ENCODE results near the gene NOS3. TPM values are rescaled to one million over a fixed set of nuclear protein-coding genes. Genes with fewer than 3 reads are reported as not detected.

The NOS3 gene
- total and polyA plus RNA-seq, 9 of the 15 experiments (the other 6 are each of a cell fraction or from before 2014, with no cell fraction given): 1.1 to 121 (median 23.6) TPM

GRCh38 chr7:151020231-151020630, 29.4 kb downstream of the NOS3 start:
- H4K20me1 ChIP-seq (replicated peaks; ENCODE audit: control insufficient read depth, insufficient read depth, low read length): no peaks in the 10 kb centered on the region
- no peaks in the 10 kb centered on the region; a peak in 1 of 5 replicates for H3K27me3 ChIP-seq (ENCODE audit: control insufficient read depth in 2 of 2, insufficient read depth in 2 of 2, low read length in 2 of 2)
- H3K27ac ChIP-seq (ENCODE audit: extremely low read depth, low read depth, low read length): no peak overlapping the region
- no peak for FAIRE-seq
- H3K4me1 ChIP-seq (replicated peaks in 1 of 2; ENCODE audit: control insufficient read depth in 2 of 2, insufficient read depth in 2 of 2, low read length in 2 of 2): peaks cover 31 to 76% of the 10 kb centered on the region in 2 experiments
- intact Hi-C loops (cut with micrococcal nuclease) (no loop called here), in situ Hi-C loops (cut with MboI) (no loop called here)
- H3K4me2 ChIP-seq (ENCODE audit: insufficient read depth, low read length): no peak overlapping the region
- no peak overlapping the region for H3K4me3 ChIP-seq
- WGBS (ENCODE audit: insufficient coverage, low coverage, missing lambda C conversion rate): 47% methylated on average over 7 of the region's 7 CpGs
- CTCF ChIA-PET (ENCODE audit: low intra/inter-chr PET ratio): no interaction called here
- peak overlapping the region; percentile 53; the same call in 1 of the 2 replicates for H2AFZ ChIP-seq (ENCODE audit: low read depth, low read length)
- H3K9ac ChIP-seq (ENCODE audit: insufficient read depth in 1 of 2, low read depth in 2 of 2, low read length in 2 of 2): peak overlapping the region in 1 of 2 experiments; percentile 72; a peak in 2 of 4 replicates
- no peaks in the 10 kb centered on the region for H3K79me2 ChIP-seq (ENCODE audit: control insufficient read depth, insufficient read depth, low read length)
- POLR2A ChIA-PET: interaction anchor here (0.9 to 14.3 kb wide), 3 partner anchors 9 to 42 kb away, joined by 4 to 146 read pairs (median 33); partner anchors contain the start of gene ABCB8
- DNase-seq (ENCODE audit: extremely low read depth in 1 of 4, low spot score in 3 of 4): no peak
- no peaks in the 10 kb centered on the region for H3K9me3 ChIP-seq (replicated peaks; ENCODE audit: control insufficient read depth, insufficient read depth, low read depth, low read length)
- no peak for ATAC-seq
- no peaks in the 10 kb centered on the region for H3K9me1 ChIP-seq (ENCODE audit: control insufficient read depth, insufficient read depth, low read length)
- no TSS peak for BruUV-seq (replicated peaks)
- peaks cover 6% of the 10 kb centered on the region; the same call in 1 of the 3 replicates for H3K36me3 ChIP-seq (ENCODE audit: control insufficient read depth, insufficient read depth, low read length)
- no peak for TF ChIP-seq POLR2B (IDR thresholded peaks at IDR 0.05; ENCODE audit: low read depth, partially characterized antibody)
- TF ChIP-seq HNRNPLL (IDR thresholded peaks at IDR 0.05; ENCODE audit: low read depth, low read length, poor library complexity, severe bottlenecking): peak; percentile 25

GRCh38 chr7:151023232-151023631, 32.4 kb downstream of the NOS3 start:
- no peaks in the 10 kb centered on the region for H4K20me1 ChIP-seq (replicated peaks; ENCODE audit: control insufficient read depth, insufficient read depth, low read length)
- no peaks in the 10 kb centered on the region for H3K9me1 ChIP-seq (ENCODE audit: control insufficient read depth, insufficient read depth, low read length)
- FAIRE-seq (no peak), DNase-seq (ENCODE audit: extremely low read depth in 1 of 4, low spot score in 3 of 4) (no peak), ATAC-seq (no peak)
- in situ Hi-C loops (cut with MboI) (no loop called here), intact Hi-C loops (cut with micrococcal nuclease) (no loop called here)
- no peak overlapping the region for H3K4me2 ChIP-seq (ENCODE audit: insufficient read depth, low read length)
- POLR2A ChIA-PET: interaction anchor here (14.3 kb wide), 1 partner anchor 14 kb away, joined by 146 read pairs; no protein-coding TSS in a partner anchor
- H3K4me3 ChIP-seq: no peak overlapping the region
- WGBS (ENCODE audit: insufficient coverage, low coverage, missing lambda C conversion rate): 84% methylated on average over 10 of the region's 10 CpGs
- no peaks in the 10 kb centered on the region for H3K9me3 ChIP-seq (replicated peaks; ENCODE audit: control insufficient read depth, insufficient read depth, low read depth, low read length)
- no peak overlapping the region for H3K27ac ChIP-seq (ENCODE audit: extremely low read depth, low read depth, low read length)
- H3K9ac ChIP-seq (ENCODE audit: insufficient read depth in 1 of 2, low read depth in 2 of 2, low read length in 2 of 2): peak overlapping the region in 1 of 2 experiments; percentile 56; a peak in 2 of 4 replicates
- BruUV-seq (replicated peaks): no TSS peak
- CTCF ChIA-PET (ENCODE audit: low intra/inter-chr PET ratio): no interaction called here
- H3K79me2 ChIP-seq (ENCODE audit: control insufficient read depth, insufficient read depth, low read length): no peaks in the 10 kb centered on the region
- H3K4me1 ChIP-seq (replicated peaks in 1 of 2; ENCODE audit: control insufficient read depth in 2 of 2, insufficient read depth in 2 of 2, low read length in 2 of 2): peaks cover 41 to 67% of the 10 kb centered on the region in 2 experiments
- no peak overlapping the region for H2AFZ ChIP-seq (ENCODE audit: low read depth, low read length)
- no peaks in the 10 kb centered on the region; a peak in 1 of 5 replicates for H3K27me3 ChIP-seq (ENCODE audit: control insufficient read depth in 2 of 2, insufficient read depth in 2 of 2, low read length in 2 of 2)
- H3K36me3 ChIP-seq (ENCODE audit: control insufficient read depth, insufficient read depth, low read length): no peaks in the 10 kb centered on the region
- TF ChIP-seq ZFP36 (IDR thresholded peaks at IDR 0.05; ENCODE audit: low read depth, low read length, partially characterized antibody) (no peak), ETV5 (CRISPR knock-in tag; IDR thresholded peaks at IDR 0.05; ENCODE audit: low read depth) (no peak), GABPB1 (CRISPR knock-in tag; IDR thresholded peaks at IDR 0.05) (no peak)

Data from K562 (cell line).